Fibroblast of the aortic adventitia (primary cell): ENCODE data around the gene C14orf132. TPM values are rescaled to one million over a fixed set of nuclear protein-coding genes. Genes with fewer than 3 reads are reported as not detected.
A peak's percentile ranks its signal among the peaks of the same experiment; 100 is the strongest.

ENCODE experiments used
- DNase-seq: peaks from one replicate; pipeline ENCODE4 v3.0.0-alpha.2; 2010; ENCODE audit warnings: low read depth
- H3K4me3 ChIP-seq: 2 replicates; pipeline ENCODE4 v1.5.1; 2011; ENCODE audit warnings: low read depth, mild to moderate bottlenecking, control low read depth, low read length, moderate library complexity
- total RNA-seq: library from RNA; depleted of rRNA; stranded (reverse); fragments of >200 nt; gene quantifications from 2 replicates; pipeline ENCODE4 v1.2.3, GENCODE V29; 2012; ENCODE audit warnings: low replicate concordance
- TF ChIP-seq, protein P1 (sequence below): IDR thresholded peaks from 2 replicates; pipeline ENCODE4 v1.5.1; 2011; ENCODE audit warnings: mild to moderate bottlenecking, low read length, control low read depth, inconsistent platforms; ENCODE audit not compliant: insufficient read depth

The C14orf132 gene
- total RNA-seq, 1 donor: 32.6 TPM

DNA sequence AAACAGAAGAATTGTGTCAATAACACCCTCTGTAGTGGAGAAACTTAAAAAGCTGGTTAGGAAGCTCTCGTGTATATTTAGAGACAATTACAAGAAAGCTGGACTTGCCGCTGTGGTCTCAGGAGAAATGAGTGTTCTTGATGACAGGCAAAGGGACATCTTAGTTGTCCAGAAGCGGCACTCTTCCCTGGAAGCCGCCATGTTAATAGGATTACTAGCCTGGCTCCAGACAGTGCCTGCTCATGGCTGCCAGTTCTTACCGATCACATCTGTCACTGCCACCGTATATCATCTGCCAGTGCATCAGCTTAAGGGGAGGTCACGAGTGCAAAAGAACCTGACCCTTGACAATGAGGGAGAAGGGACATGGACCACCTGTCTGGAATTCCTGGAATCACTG is 48.9 kb downstream of the C14orf132 start:
- H3K4me3 ChIP-seq: no peak overlapping the region
- TF ChIP-seq, protein P1, sequence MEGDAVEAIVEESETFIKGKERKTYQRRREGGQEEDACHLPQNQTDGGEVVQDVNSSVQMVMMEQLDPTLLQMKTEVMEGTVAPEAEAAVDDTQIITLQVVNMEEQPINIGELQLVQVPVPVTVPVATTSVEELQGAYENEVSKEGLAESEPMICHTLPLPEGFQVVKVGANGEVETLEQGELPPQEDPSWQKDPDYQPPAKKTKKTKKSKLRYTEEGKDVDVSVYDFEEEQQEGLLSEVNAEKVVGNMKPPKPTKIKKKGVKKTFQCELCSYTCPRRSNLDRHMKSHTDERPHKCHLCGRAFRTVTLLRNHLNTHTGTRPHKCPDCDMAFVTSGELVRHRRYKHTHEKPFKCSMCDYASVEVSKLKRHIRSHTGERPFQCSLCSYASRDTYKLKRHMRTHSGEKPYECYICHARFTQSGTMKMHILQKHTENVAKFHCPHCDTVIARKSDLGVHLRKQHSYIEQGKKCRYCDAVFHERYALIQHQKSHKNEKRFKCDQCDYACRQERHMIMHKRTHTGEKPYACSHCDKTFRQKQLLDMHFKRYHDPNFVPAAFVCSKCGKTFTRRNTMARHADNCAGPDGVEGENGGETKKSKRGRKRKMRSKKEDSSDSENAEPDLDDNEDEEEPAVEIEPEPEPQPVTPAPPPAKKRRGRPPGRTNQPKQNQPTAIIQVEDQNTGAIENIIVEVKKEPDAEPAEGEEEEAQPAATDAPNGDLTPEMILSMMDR: no peak
- DNase-seq: no peak

DNA sequence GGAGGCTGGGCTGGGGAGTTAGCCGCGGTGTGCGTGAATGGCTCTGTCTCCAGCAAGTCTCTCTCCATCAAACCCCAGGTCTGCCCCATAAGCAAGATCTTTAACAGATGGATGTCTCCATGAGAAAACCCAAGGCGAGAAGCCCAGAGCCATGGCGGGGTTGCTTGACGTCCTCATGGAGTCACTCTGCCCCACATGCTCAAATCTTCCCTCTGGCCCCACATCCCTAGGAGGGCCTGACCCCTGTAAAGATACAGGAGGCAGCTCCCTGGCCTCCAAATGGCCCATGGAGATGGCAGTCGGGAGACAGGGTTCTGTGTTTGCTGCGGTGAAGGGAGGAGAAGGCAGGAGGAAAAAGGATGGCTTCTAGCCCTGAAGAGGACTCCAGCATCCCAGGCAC is 49.3 kb downstream of the C14orf132 start:
- H3K4me3 ChIP-seq: no peak overlapping the region
- TF ChIP-seq, protein P1: no peak
- no peak for DNase-seq

DNA sequence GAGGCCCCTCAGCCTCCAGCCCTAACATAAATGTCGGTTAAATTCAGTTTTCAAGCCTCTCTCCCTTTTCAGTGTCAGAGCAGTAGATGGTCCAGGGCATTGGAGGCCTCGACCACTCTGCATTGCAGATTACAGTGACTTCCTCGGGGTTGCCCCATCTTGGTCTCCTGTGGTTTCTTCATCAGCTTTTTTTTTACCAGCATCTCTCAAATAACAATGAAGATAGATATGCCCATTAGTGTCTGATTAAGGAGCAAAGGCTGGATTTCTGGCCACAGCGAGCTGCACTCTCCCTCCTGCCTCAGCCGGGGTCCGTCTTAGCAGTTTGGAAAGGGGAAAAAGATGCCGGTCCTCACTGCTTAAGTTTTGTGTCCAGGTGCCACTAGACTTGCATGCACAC is 49.7 kb downstream of the C14orf132 start:
- DNase-seq: no peak
- H3K4me3 ChIP-seq: no peak overlapping the region
- TF ChIP-seq, protein P1: no peak

DNA sequence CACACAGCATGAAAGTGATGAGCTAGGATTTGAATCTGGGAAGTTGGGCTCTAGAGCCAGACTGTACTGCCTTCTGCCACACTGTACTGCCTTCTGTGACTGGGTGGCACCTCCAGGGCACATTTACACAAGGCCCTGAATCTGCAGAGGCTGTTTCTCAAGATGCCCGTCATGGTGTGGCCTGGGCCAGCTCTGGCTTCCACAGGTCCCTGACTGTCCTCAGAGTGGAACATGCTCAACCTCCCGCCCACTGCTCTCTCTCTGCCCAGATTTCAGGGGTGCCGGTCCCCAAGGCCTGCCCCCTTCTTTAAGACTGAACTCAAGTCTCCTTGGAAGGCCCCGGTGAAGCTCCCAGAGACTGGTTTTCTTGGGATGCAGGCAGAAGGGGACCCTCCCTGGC is 50.2 kb downstream of the C14orf132 start:
- DNase-seq: no peak
- H3K4me3 ChIP-seq: no peak overlapping the region
- TF ChIP-seq, protein P1: no peak

DNA sequence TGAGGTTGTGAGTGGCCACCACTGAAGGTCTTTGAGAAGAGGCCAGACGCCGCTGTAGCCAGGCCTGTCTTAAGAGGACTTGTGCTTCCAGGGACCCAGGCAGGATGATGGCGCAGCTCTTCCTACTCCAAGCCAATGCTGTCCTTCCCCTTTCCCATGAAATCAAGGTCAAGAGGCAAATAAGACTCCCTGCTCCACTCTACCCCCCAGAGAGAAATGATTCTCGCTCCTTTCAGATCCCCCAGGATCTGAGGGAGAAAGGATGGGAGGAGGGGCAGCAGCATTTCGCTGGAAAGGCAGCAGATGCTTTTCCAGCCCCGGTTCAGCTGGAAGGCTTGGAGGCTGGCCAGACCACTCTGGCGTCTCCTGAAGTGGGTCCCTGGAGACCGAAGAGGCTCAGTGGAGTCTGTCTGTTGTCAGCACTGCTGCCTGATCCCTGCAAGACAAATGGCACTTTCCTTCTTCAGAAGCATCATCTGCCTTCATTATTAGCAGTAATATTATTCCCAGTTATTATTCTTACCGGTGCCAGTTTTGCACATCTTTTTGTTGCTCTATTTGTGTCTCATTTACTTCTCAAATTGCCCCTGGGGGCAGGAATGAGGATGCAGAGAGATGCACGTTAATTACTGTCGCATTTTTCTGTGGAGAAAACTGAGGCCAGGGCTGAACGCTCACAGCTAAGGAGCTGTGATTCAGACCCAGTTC is 51.4 kb downstream of the C14orf132 start:
- DNase-seq: peak; percentile 70

DNA sequence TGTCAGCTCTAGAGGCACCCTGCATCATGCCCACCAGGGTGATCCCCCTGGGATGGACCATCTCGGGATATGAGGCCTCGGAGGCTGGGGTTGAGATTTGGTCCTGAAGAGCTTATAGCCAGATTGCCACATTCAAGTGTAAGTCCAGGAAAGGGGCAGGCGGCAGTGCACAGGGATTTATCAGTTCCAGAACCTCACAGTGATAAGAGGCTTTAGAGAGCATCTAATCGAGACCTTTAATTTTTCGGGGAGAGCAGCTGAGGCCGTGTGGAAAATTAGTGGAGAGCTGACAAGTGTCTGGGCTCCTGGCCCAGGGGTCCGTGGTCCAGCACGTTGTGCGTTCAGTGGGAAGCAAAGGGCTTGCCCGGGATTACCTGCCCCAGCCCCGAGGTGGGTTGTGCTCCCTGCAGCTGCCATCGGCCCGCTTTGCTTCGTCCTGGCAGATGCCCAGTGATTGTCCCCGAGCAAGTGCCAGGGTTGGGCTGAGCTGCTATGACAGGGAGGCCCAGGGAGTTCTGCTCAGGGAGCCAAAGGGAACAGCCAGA is 52.1 kb downstream of the C14orf132 start:
- DNase-seq: no peak
- H3K4me3 ChIP-seq: no peak overlapping the region
- TF ChIP-seq, protein P1: no peak

More for the DNA sequence above, 51.4 kb downstream of the C14orf132 start:
- TF ChIP-seq, protein P1: no peak
- H3K4me3 ChIP-seq: no peak overlapping the region
